Astrocyte (in vitro differentiated cells and primary cell): ENCODE measurements around the gene ANKRD44.

Source experiments
- EZH2 ChIP-seq: IDR thresholded peaks from 2 replicates; pipeline ENCODE4 v1.6.1; 2012; ENCODE audit warnings: mild to moderate bottlenecking, low read length, inconsistent platforms; ENCODE audit not compliant: insufficient read depth
- TF ChIP-seq, protein P1 (sequence below): IDR thresholded peaks from 2 replicates; pipeline ENCODE4 v1.5.1; 2011; ENCODE audit warnings: low read depth, mild to moderate bottlenecking, inconsistent platforms, low read length, moderate library complexity; ENCODE audit not compliant: insufficient read depth

DNA sequence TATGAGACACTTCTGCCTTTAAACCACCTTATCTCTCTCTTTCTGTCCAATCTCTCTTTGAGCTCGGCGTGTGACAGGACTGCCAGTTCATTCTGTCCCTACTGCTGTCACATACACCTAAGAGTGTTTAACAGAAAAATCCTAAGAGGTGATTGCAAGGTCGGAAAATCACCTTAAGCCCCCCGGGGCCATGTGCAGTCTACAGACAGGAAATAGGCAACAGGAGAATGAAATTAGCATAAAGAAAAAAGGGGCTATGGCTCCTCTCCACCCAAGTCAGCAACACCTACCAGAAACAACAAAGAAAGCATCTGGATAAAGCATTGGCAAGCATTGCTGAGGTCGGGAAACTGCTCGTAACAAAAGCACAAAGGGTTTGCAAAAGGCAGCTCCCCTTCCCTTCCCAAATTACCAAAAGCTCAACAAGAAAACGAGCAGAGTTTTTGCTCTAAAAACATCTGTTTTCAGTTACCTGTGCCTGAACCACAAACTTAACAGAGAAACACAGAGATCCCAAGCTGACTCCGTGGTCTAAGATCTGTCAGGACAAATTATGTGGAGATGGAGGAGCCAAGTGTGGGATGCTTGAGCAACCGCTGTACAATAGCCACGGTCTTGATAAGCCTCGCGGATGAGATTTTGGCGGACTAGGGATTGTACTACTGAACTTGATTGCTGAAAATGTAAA lies 30.4 kb downstream of the ANKRD44 start:
- TF ChIP-seq, protein P1, sequence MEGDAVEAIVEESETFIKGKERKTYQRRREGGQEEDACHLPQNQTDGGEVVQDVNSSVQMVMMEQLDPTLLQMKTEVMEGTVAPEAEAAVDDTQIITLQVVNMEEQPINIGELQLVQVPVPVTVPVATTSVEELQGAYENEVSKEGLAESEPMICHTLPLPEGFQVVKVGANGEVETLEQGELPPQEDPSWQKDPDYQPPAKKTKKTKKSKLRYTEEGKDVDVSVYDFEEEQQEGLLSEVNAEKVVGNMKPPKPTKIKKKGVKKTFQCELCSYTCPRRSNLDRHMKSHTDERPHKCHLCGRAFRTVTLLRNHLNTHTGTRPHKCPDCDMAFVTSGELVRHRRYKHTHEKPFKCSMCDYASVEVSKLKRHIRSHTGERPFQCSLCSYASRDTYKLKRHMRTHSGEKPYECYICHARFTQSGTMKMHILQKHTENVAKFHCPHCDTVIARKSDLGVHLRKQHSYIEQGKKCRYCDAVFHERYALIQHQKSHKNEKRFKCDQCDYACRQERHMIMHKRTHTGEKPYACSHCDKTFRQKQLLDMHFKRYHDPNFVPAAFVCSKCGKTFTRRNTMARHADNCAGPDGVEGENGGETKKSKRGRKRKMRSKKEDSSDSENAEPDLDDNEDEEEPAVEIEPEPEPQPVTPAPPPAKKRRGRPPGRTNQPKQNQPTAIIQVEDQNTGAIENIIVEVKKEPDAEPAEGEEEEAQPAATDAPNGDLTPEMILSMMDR = no peak
- no peak for TF ChIP-seq EZH2
